SK-N-SH (cell line): Measurements from ENCODE around the gene ATP5PD. TPM values are rescaled to one million over a fixed set of nuclear protein-coding genes. Genes with fewer than 3 reads are reported as not detected.

Source experiments
- CTCF ChIA-PET: fragments of 300-600, 350-600 bp; formaldehyde crosslinking; extraction: SDS; loops from one replicate; lab custom pipeline; 2021; lab: Yijun Ruan, JAX
- POLR2A ChIA-PET: fragments of 350-600 bp; sonication (Branson Sonifier 250); formaldehyde crosslinking; extraction: SDS; loops from one replicate; lab custom pipeline; 2020; ENCODE audit warnings: antibody characterized with exemption, inconsistent platforms; lab: Yijun Ruan, JAX
- DNase-seq: peaks from one replicate; pipeline ENCODE4 v3.0.0; 2012
- H2AFZ ChIP-seq: fragments of 200-600 bp; sonication (generic); 2 replicates; pipeline ENCODE4 v1.8.1; 2016; ENCODE audit warnings: antibody characterized with exemption, mild to moderate bottlenecking, low read depth
- H3F3A ChIP-seq: fragments of 200-600 bp; sonication (generic); replicated peaks from 2 replicates; pipeline ENCODE3; 2016; ENCODE audit warnings: antibody characterized with exemption, mild to moderate bottlenecking; ENCODE audit not compliant: insufficient read depth
- H3K27ac ChIP-seq, 2 experiments: fragments of 200-500 bp in 1 of 2; fragments of 200-600 bp in 1 of 2; sonication (Bioruptor generic) in 1 of 2; sonication (generic), shearing (Covaris generic) in 1 of 2; 2 replicates each; pipeline versions ENCODE4 v1.5.1 to v1.6.1; 2014 to 2016; ENCODE audit warnings: low read depth in 2 of 2, inconsistent platforms in 1 of 2, low read length in 1 of 2, mild to moderate bottlenecking in 1 of 2, mixed read lengths in 1 of 2
- H3K27me3 ChIP-seq: fragments of 200-600 bp; sonication (generic), shearing (Covaris generic); 2 replicates; pipeline ENCODE4 v1.6.1; 2016; ENCODE audit warnings: mixed run types; ENCODE audit not compliant: insufficient read depth
- H3K36me3 ChIP-seq, 2 experiments: fragments of 200-500 bp in 1 of 2; fragments of 200-600 bp in 1 of 2; sonication (Bioruptor generic) in 1 of 2; sonication (generic) in 1 of 2; replicated peaks in 1 of 2; 2 replicates each; pipeline versions ENCODE3 to v1.5.1; 2014 to 2016; ENCODE audit warnings: low read length in 1 of 2, mild to moderate bottlenecking in 1 of 2; ENCODE audit not compliant: insufficient read depth in 2 of 2, control insufficient read depth in 1 of 2
- H3K4me1 ChIP-seq, 2 experiments: fragments of 200-500 bp in 1 of 2; fragments of 200-600 bp in 1 of 2; sonication (Bioruptor generic) in 1 of 2; sonication (generic), shearing (Covaris generic) in 1 of 2; 2 replicates each; pipeline versions ENCODE4 v1.5.1 to v1.6.1; 2014 to 2016; ENCODE audit warnings: low read depth in 1 of 2, low read length in 1 of 2, mixed run types in 1 of 2; ENCODE audit not compliant: insufficient read depth in 2 of 2, control insufficient read depth in 1 of 2
- H3K4me2 ChIP-seq: fragments of 200-600 bp; sonication (generic), shearing (Covaris generic); 2 replicates; pipeline ENCODE4 v1.6.1; 2017; ENCODE audit warnings: mixed run types
- H3K4me3 ChIP-seq, 2 experiments: fragments of 200-500 bp in 1 of 2; fragments of 200-600 bp in 1 of 2; sonication (Bioruptor generic) in 1 of 2; sonication (generic), shearing (Covaris generic) in 1 of 2; 2 replicates each; pipeline versions ENCODE4 v1.5.1 to v1.8.1; 2014 to 2016; ENCODE audit warnings: low read depth in 2 of 2, inconsistent platforms in 1 of 2, low read length in 1 of 2, mild to moderate bottlenecking in 1 of 2, mixed read lengths in 1 of 2, moderate library complexity in 1 of 2
- H3K79me2 ChIP-seq: fragments of 200-600 bp; sonication (generic); 2 replicates; pipeline ENCODE4 v1.8.1; 2017; ENCODE audit warnings: mild to moderate bottlenecking; ENCODE audit not compliant: insufficient read depth
- H3K9ac ChIP-seq: fragments of 200-600 bp; sonication (generic); 2 replicates; pipeline ENCODE4 v1.6.1; 2017; ENCODE audit warnings: mixed run types
- H3K9me2 ChIP-seq: fragments of 200-600 bp; sonication (generic); 2 replicates; pipeline ENCODE4 v1.6.1; 2017; ENCODE audit warnings: mixed run types
- H3K9me3 ChIP-seq: fragments of 200-600 bp; sonication (generic); 2 replicates; pipeline ENCODE4 v1.6.1; 2017; ENCODE audit warnings: mixed run types, mild to moderate bottlenecking, moderate library complexity
- H4K20me1 ChIP-seq: fragments of 200-600 bp; sonication (generic); 2 replicates; pipeline ENCODE4 v1.6.1; 2017; ENCODE audit warnings: mild to moderate bottlenecking, mixed run types; ENCODE audit not compliant: insufficient read depth
- CHD2 ChIP-seq: fragments of 150-350 bp; IDR thresholded peaks from 2 replicates; pipeline ENCODE4 v1.6.1; 2018; ENCODE audit warnings: low read length; ENCODE audit not compliant: partially characterized antibody
- ELF1 ChIP-seq: IDR thresholded peaks from 2 replicates; pipeline ENCODE4 v1.4.0; 2012
- EP300 ChIP-seq, 2 experiments: IDR thresholded peaks; 2 replicates each; pipeline versions ENCODE4 v1.4.0 to v1.6.1; 2012; ENCODE audit warnings: borderline replicate concordance in 1 of 2, low read depth in 1 of 2, low read length in 1 of 2
- FOXM1 ChIP-seq: IDR thresholded peaks from 2 replicates; pipeline ENCODE4 v1.4.0; 2012; ENCODE audit warnings: low read depth, mild to moderate bottlenecking
- GABPA ChIP-seq: IDR thresholded peaks from 2 replicates; pipeline ENCODE4 v1.4.0; 2012; ENCODE audit warnings: low read depth, mild to moderate bottlenecking
- GATA2 ChIP-seq: sonication (generic); formaldehyde crosslinking; IDR thresholded peaks from 2 replicates; pipeline ENCODE4 v1.5.0; 2020; ENCODE audit warnings: mild to moderate bottlenecking, missing genetic modification reagents
- JUND ChIP-seq: IDR thresholded peaks from 2 replicates; pipeline ENCODE4 v1.4.0; 2012
- MEF2A ChIP-seq: IDR thresholded peaks from 2 replicates; pipeline ENCODE4 v1.4.0; 2012; ENCODE audit warnings: low read depth, borderline replicate concordance
- MXI1 ChIP-seq: IDR thresholded peaks from 2 replicates; pipeline ENCODE4 v1.6.1; 2012; ENCODE audit warnings: mild to moderate bottlenecking, low read depth, low read length, improper control_type of control experiment
- NFIC ChIP-seq: IDR thresholded peaks from 2 replicates; pipeline ENCODE4 v1.4.0; 2012; ENCODE audit warnings: borderline replicate concordance
- NRF1 ChIP-seq: IDR thresholded peaks from 2 replicates; pipeline ENCODE4 v1.6.1; 2012; ENCODE audit warnings: low read depth, mild to moderate bottlenecking, low read length
- POLR2AphosphoS5 ChIP-seq: IDR thresholded peaks from 2 replicates; pipeline ENCODE4 v1.6.1; 2012; ENCODE audit warnings: low read depth, low read length
- RCOR1 ChIP-seq: fragments of 150-350 bp; IDR thresholded peaks from 2 replicates; pipeline ENCODE4 v1.6.1; 2017; ENCODE audit warnings: antibody characterized with exemption, low read length
- RFX5 ChIP-seq: IDR thresholded peaks from 2 replicates; pipeline ENCODE4 v1.6.1; 2012; ENCODE audit warnings: mild to moderate bottlenecking, improper control_type of control experiment, low read length
- RXRA ChIP-seq: IDR thresholded peaks from 2 replicates; pipeline ENCODE4 v1.4.0; 2012; ENCODE audit warnings: low read depth, mild to moderate bottlenecking, borderline replicate concordance
- SIN3A ChIP-seq: IDR thresholded peaks from 2 replicates; pipeline ENCODE4 v1.6.1; 2012; ENCODE audit warnings: low read depth, mild to moderate bottlenecking, low read length, moderate library complexity, borderline replicate concordance
- SMC3 ChIP-seq: IDR thresholded peaks from 2 replicates; pipeline ENCODE4 v1.6.1; 2012; ENCODE audit warnings: low read depth, low read length, improper control_type of control experiment
- TAF1 ChIP-seq: IDR thresholded peaks from 2 replicates; pipeline ENCODE4 v1.6.1; 2012; ENCODE audit warnings: low read depth, mild to moderate bottlenecking, low read length, moderate library complexity, borderline replicate concordance
- TCF12 ChIP-seq: IDR thresholded peaks from 2 replicates; pipeline ENCODE4 v1.4.0; 2012
- ZBTB33 ChIP-seq: IDR thresholded peaks from 2 replicates; pipeline ENCODE4 v1.4.0; 2012; ENCODE audit warnings: low read depth, borderline replicate concordance
- WGBS: methylation state at CpG from one replicate; pipeline ENCODE4 v1.1.6; 2017; ENCODE audit warnings: low lambda C conversion rate; 5-methylcytosine and 5-hydroxymethylcytosine counted together
- polyA plus RNA-seq, 3 experiments: library from polyadenylated mRNA; depleted of rRNA; stranded (reverse); fragments of >200 nt; gene quantifications; 2 replicates each; pipeline ENCODE4 v1.2.3, GENCODE V29; 2012
- TF ChIP-seq, protein P1 (sequence below): IDR thresholded peaks from 2 replicates; pipeline ENCODE4 v1.4.0; 2012; ENCODE audit warnings: low read depth, borderline replicate concordance
- TF ChIP-seq, protein P2 (sequence below): fragments of 200-600 bp; sonication (generic); IDR thresholded peaks from 2 replicates; pipeline ENCODE4 v1.6.1; 2017; ENCODE audit warnings: antibody characterized with exemption, mild to moderate bottlenecking, moderate library complexity
- TF ChIP-seq, protein P3 (sequence below): IDR thresholded peaks from 2 replicates; pipeline ENCODE4 v1.4.0; 2012; ENCODE audit warnings: low read depth
- TF ChIP-seq, protein P4 (sequence below): fragments of 150-350 bp; IDR thresholded peaks from 2 replicates; pipeline ENCODE4 v1.6.1; 2017; ENCODE audit warnings: antibody characterized with exemption, low read length, low read depth, borderline replicate concordance
- TF ChIP-seq, protein P5 (sequence below): IDR thresholded peaks from 2 replicates; pipeline ENCODE4; 2012

ATP5PD gene
- 354 and 454 TPM in 2 replicates for polyA plus RNA-seq (2012; rRNA removed)
- polyA plus RNA-seq (2012; cell fraction: cytosol; rRNA removed), result 479 and 520 TPM in 2 replicates
- 154 and 185 TPM in 2 replicates for polyA plus RNA-seq (2012; cell fraction: nucleus; rRNA removed)

GRCh38 chr17:75046407-75047289, at the start of gene ATP5PD, which contains the start of gene KCTD2:
Gene ATP5PD, minus strand, starts transcription at chr17:75046969. Its CDS starts 4,319 bp downstream, at chr17:75042650.
Gene KCTD2, plus strand, starts transcription at chr17:75047225. Its CDS starts 26 bp downstream, at chr17:75047251.
- no peaks in the 10 kb centered on the region for H4K20me1 ChIP-seq
- H3K4me2 ChIP-seq, result peak within 1 kb of the TSS; percentile 99
- peak within 1 kb of the TSS; percentile 94 for H3K9ac ChIP-seq
- peaks cover 79% of the 10 kb centered on the region for H3K79me2 ChIP-seq
- H3K36me3 ChIP-seq, result peaks cover 21 to 26% of the 10 kb centered on the region in 2 experiments
- no peaks in the 10 kb centered on the region for H3K9me2 ChIP-seq
- peak within 1 kb of the TSS; percentile 83 for H2AFZ ChIP-seq
- no peaks in the 10 kb centered on the region for H3K9me3 ChIP-seq
- peaks cover 14% of the 10 kb centered on the region for H3F3A ChIP-seq
- POLR2A ChIA-PET, result interaction anchor here (0.5 to 2.2 kb wide), 9 partner anchors 12 to 554 kb away, joined by 3 to 8 read pairs (median 4); partner anchors contain the start of genes HID1 and MRPL58
- H3K27ac ChIP-seq, result peak within 1 kb of the TSS; percentile 90 to 92
- WGBS, result 2% methylated on average over 64 of the region's 72 CpGs
- peaks cover 7 to 15% of the 10 kb centered on the region in 2 experiments; a peak in 2 of 4 replicates for H3K4me1 ChIP-seq
- peak; percentile 100 for DNase-seq
- peak within 1 kb of the TSS; percentile 92 to 97 for H3K4me3 ChIP-seq
- H3K27me3 ChIP-seq, result no peaks in the 10 kb centered on the region
- CTCF ChIA-PET, result interaction anchor here (0.6 to 3.1 kb wide), 9 partner anchors 17 to 225 kb away, joined by 3 to 19 read pairs (median 7); partner anchors contain the start of genes MIF4GD and NT5C
- TF ChIP-seq ELF1 (peak; percentile 84), SIN3A (peak; percentile 36; the same call in 1 of the 2 replicates), NRF1 (peak; percentile 59), NFIC (no peak), CHD2 (peak; percentile 97), EP300 (IDR thresholded peaks at IDR 0.05; ENCODE audit: borderline replicate concordance in 1 of 2, low read depth in 1 of 2, low read length in 1 of 2) (no peak; a peak in 1 of 4 replicates), TAF1 (peak; percentile 85), FOXM1 (no peak), GABPA (peak; percentile 95), ZBTB33 (no peak), RCOR1 (no peak; the same call in 1 of the 2 replicates), JUND (no peak), RFX5 (no peak), GATA2 (no peak), SMC3 (no peak), RXRA (no peak), POLR2AphosphoS5 (peak; percentile 98), TCF12 (no peak), MXI1 (peak; percentile 74), MEF2A (no peak)
- TF ChIP-seq, protein P1, sequence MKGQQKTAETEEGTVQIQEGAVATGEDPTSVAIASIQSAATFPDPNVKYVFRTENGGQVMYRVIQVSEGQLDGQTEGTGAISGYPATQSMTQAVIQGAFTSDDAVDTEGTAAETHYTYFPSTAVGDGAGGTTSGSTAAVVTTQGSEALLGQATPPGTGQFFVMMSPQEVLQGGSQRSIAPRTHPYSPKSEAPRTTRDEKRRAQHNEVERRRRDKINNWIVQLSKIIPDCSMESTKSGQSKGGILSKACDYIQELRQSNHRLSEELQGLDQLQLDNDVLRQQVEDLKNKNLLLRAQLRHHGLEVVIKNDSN, result no peak
- TF ChIP-seq, protein P2, sequence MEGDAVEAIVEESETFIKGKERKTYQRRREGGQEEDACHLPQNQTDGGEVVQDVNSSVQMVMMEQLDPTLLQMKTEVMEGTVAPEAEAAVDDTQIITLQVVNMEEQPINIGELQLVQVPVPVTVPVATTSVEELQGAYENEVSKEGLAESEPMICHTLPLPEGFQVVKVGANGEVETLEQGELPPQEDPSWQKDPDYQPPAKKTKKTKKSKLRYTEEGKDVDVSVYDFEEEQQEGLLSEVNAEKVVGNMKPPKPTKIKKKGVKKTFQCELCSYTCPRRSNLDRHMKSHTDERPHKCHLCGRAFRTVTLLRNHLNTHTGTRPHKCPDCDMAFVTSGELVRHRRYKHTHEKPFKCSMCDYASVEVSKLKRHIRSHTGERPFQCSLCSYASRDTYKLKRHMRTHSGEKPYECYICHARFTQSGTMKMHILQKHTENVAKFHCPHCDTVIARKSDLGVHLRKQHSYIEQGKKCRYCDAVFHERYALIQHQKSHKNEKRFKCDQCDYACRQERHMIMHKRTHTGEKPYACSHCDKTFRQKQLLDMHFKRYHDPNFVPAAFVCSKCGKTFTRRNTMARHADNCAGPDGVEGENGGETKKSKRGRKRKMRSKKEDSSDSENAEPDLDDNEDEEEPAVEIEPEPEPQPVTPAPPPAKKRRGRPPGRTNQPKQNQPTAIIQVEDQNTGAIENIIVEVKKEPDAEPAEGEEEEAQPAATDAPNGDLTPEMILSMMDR, result no peak
- TF ChIP-seq, protein P3, sequence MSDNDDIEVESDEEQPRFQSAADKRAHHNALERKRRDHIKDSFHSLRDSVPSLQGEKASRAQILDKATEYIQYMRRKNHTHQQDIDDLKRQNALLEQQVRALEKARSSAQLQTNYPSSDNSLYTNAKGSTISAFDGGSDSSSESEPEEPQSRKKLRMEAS, result peak; percentile 3; the same call in 1 of the 2 replicates
- TF ChIP-seq, protein P4, sequence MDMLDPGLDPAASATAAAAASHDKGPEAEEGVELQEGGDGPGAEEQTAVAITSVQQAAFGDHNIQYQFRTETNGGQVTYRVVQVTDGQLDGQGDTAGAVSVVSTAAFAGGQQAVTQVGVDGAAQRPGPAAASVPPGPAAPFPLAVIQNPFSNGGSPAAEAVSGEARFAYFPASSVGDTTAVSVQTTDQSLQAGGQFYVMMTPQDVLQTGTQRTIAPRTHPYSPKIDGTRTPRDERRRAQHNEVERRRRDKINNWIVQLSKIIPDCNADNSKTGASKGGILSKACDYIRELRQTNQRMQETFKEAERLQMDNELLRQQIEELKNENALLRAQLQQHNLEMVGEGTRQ, result no peak
- TF ChIP-seq, protein P5, sequence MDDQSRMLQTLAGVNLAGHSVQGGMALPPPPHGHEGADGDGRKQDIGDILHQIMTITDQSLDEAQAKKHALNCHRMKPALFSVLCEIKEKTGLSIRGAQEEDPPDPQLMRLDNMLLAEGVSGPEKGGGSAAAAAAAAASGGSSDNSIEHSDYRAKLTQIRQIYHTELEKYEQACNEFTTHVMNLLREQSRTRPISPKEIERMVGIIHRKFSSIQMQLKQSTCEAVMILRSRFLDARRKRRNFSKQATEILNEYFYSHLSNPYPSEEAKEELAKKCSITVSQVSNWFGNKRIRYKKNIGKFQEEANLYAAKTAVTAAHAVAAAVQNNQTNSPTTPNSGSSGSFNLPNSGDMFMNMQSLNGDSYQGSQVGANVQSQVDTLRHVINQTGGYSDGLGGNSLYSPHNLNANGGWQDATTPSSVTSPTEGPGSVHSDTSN, result peak; percentile 97
